ENCODE data around the gene PRSS48.
"Not testable (repeated sequence)": the region's sequence is repeated elsewhere in the genome, so short reads cannot be mapped to it uniquely, and the experiment has no call there.

PRSS48 gene

GRCh38 chr4:151276787-151277562 lies at the start of gene PRSS48:
Gene PRSS48, plus strand, starts transcription at chr4:151277161. Its CDS starts 12 bp downstream, at chr4:151277173.
- peak; percentile 81 for DNase-seq (ENCODE audit: low spot score)

- DNase-seq (ENCODE audit: low spot score) = no peak
These were observed 49.8 kb upstream of the PRSS48 start for GRCh38 chr4:151227172-151227571.

GRCh38 chr4:151227731-151228130 lies 49.2 kb upstream of the PRSS48 start:
- DNase-seq (ENCODE audit: low spot score) = peak; percentile 84

- no peak for DNase-seq (ENCODE audit: low spot score)
These were observed 48.5 kb upstream of the PRSS48 start for GRCh38 chr4:151228189-151229119.

GRCh38 chr4:151231915-151232595 lies 44.9 kb upstream of the PRSS48 start:
- DNase-seq (ENCODE audit: low spot score) = no peak

GRCh38 chr4:151233600-151233999 lies 43.4 kb upstream of the PRSS48 start:
- DNase-seq (ENCODE audit: low spot score) = no peak

- not testable (repeated sequence) for DNase-seq (ENCODE audit: low spot score)
These were observed 41.6 kb upstream of the PRSS48 start for GRCh38 chr4:151235373-151235772.

GRCh38 chr4:151236036-151236435 lies 40.9 kb upstream of the PRSS48 start:
- no peak for DNase-seq (ENCODE audit: low spot score)

GRCh38 chr4:151238477-151238876 lies 38.5 kb upstream of the PRSS48 start:
- DNase-seq (ENCODE audit: low spot score) = peak; percentile 32

- DNase-seq (ENCODE audit: low spot score) = no peak
These were observed 37.4 kb upstream of the PRSS48 start for GRCh38 chr4:151239608-151240007.

- DNase-seq (ENCODE audit: low spot score) = no peak
These were observed 34.7 kb upstream of the PRSS48 start for GRCh38 chr4:151242305-151242704.

- no peak for DNase-seq (ENCODE audit: low spot score)
These were observed 30.2 kb upstream of the PRSS48 start for GRCh38 chr4:151246742-151247141.

- no peak for DNase-seq (ENCODE audit: low spot score)
These were observed 29.6 kb upstream of the PRSS48 start for GRCh38 chr4:151247395-151247794.

- no peak for DNase-seq (ENCODE audit: low spot score)
These were observed 28.4 kb upstream of the PRSS48 start for GRCh38 chr4:151248519-151248918.

- DNase-seq (ENCODE audit: low spot score) = no peak
These were observed 26.3 kb upstream of the PRSS48 start for GRCh38 chr4:151250706-151251105.

GRCh38 chr4:151251603-151252304 lies 25.2 kb upstream of the PRSS48 start:
- DNase-seq (ENCODE audit: low spot score) = no peak

GRCh38 chr4:151255226-151255625 lies 21.7 kb upstream of the PRSS48 start:
- DNase-seq (ENCODE audit: low spot score) = not testable (repeated sequence)

GRCh38 chr4:151255680-151256079 lies 21.3 kb upstream of the PRSS48 start:
- not testable (repeated sequence) for DNase-seq (ENCODE audit: low spot score)

- DNase-seq (ENCODE audit: low spot score) = no peak
These were observed 20.8 kb upstream of the PRSS48 start for GRCh38 chr4:151256134-151256533.

- DNase-seq (ENCODE audit: low spot score) = no peak
These were observed 19.3 kb upstream of the PRSS48 start for GRCh38 chr4:151257704-151258103.

- DNase-seq (ENCODE audit: low spot score) = no peak
These were observed 17.2 kb upstream of the PRSS48 start for GRCh38 chr4:151259752-151260151.

- DNase-seq (ENCODE audit: low spot score) = no peak
These were observed 16.4 kb upstream of the PRSS48 start for GRCh38 chr4:151260526-151260925.
